C4-2B (cell line): ENCODE data around the gene CDC123.

Source experiments
- ZFX ChIP-seq: fragments of 450-650 bp; IDR thresholded peaks from 2 replicates; pipeline ENCODE4 v1.6.1; 2017
- TF ChIP-seq, protein P1 (sequence below): fragments of 450-650 bp; conservative IDR thresholded peaks from 2 replicates; pipeline ENCODE4 v1.5.1; 2017; ENCODE audit warnings: mild to moderate bottlenecking

DNA sequence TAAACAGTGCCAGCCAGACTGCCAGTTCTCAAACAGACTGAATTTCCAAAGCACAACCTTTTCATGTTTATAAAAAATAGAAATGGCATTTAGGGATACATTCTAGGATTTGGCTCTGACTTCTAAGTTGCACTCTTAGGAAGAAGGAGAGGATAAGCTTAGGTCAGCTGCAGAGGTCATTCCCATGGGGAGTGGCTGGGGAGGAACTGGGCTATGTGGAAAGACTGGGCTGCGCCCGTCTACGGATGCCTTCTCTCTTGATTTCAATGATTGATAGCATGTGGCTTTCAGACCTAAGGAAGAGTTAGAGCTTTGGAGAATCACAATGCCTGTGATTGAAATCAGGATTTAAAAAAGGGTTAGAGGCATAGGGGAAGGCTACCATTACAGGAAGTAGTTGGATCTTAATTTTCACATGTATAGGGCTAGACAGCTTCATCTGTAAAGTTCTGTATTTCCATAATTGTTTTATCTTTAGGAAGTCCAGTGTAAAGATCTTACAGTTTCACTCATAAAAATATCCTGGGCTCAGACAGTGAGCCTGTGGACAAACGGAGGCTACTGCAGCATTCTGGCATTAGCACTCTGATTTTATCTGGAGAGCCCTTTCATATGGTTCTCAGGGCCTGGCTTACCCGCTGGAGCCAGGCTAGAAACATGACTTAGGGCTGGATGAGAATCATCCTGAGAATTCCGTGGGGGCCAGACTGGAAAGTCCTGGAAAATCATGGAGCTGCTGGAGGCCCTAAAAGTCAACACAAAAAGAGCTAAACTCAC lies 29.8 kb upstream of the CDC123 start:
- TF ChIP-seq, protein P1, sequence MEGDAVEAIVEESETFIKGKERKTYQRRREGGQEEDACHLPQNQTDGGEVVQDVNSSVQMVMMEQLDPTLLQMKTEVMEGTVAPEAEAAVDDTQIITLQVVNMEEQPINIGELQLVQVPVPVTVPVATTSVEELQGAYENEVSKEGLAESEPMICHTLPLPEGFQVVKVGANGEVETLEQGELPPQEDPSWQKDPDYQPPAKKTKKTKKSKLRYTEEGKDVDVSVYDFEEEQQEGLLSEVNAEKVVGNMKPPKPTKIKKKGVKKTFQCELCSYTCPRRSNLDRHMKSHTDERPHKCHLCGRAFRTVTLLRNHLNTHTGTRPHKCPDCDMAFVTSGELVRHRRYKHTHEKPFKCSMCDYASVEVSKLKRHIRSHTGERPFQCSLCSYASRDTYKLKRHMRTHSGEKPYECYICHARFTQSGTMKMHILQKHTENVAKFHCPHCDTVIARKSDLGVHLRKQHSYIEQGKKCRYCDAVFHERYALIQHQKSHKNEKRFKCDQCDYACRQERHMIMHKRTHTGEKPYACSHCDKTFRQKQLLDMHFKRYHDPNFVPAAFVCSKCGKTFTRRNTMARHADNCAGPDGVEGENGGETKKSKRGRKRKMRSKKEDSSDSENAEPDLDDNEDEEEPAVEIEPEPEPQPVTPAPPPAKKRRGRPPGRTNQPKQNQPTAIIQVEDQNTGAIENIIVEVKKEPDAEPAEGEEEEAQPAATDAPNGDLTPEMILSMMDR: no peak
- TF ChIP-seq ZFX: no peak
